ENCODE results near the gene GRB10.

Gene GRB10

GRCh38 chr7:50665403-50666123 lies 117.1 kb downstream of the GRB10 start:
- no peak for DNase-seq

- no peak for DNase-seq
These were observed 117.8 kb downstream of the GRB10 start for GRCh38 chr7:50664937-50665336.

- no peak for DNase-seq
These were observed 118.2 kb downstream of the GRB10 start for GRCh38 chr7:50664461-50664922.

GRCh38 chr7:50663396-50664102 lies 119.1 kb downstream of the GRB10 start:
- no peak for DNase-seq

GRCh38 chr7:50662996-50663395 lies 119.7 kb downstream of the GRB10 start:
- DNase-seq = no peak

- DNase-seq = no peak
These were observed 120.5 kb downstream of the GRB10 start for GRCh38 chr7:50662041-50662694.

GRCh38 chr7:50661345-50662040 lies 121.2 kb downstream of the GRB10 start:
- DNase-seq = no peak

- DNase-seq = no peak
These were observed 121.9 kb downstream of the GRB10 start for GRCh38 chr7:50660830-50661175.

GRCh38 chr7:50660040-50660829 lies 122.5 kb downstream of the GRB10 start:
- no peak for DNase-seq

- DNase-seq = no peak
These were observed 123.2 kb downstream of the GRB10 start for GRCh38 chr7:50659329-50659965.

GRCh38 chr7:50658696-50659095 lies 124.0 kb downstream of the GRB10 start:
- DNase-seq = no peak

GRCh38 chr7:50657912-50658311 lies 124.8 kb downstream of the GRB10 start:
- no peak for DNase-seq

GRCh38 chr7:50657341-50657873 lies 125.3 kb downstream of the GRB10 start:
- DNase-seq = no peak

- no peak for DNase-seq
These were observed 126.4 kb downstream of the GRB10 start for GRCh38 chr7:50656141-50656895.

- no peak for DNase-seq
These were observed 127.2 kb downstream of the GRB10 start for GRCh38 chr7:50655490-50655889.

- DNase-seq = no peak
These were observed 127.7 kb downstream of the GRB10 start for GRCh38 chr7:50655020-50655419.

GRCh38 chr7:50653981-50654425 lies 128.7 kb downstream of the GRB10 start:
- no peak for DNase-seq

- no peak for DNase-seq
These were observed 129.4 kb downstream of the GRB10 start for GRCh38 chr7:50653126-50653864.

- no peak for DNase-seq
These were observed 130.1 kb downstream of the GRB10 start for GRCh38 chr7:50652400-50653125.
